Skeletal muscle satellite cell (primary cell): Measurements from ENCODE around the gene AGBL3.

Experiments used
- H3K27me3 ChIP-seq: 2 replicates; pipeline ENCODE4 v1.7.0; 2013; ENCODE audit warnings: low read length; ENCODE audit not compliant: control insufficient read depth, insufficient read depth
- H3K36me3 ChIP-seq: 2 replicates; pipeline ENCODE4 v1.7.0; 2013; ENCODE audit warnings: mild to moderate bottlenecking, control low read depth, low read length; ENCODE audit not compliant: insufficient read depth
- H3K4me1 ChIP-seq: 2 replicates; pipeline ENCODE4 v1.7.0; 2013; ENCODE audit warnings: low read length; ENCODE audit not compliant: control insufficient read depth, insufficient read depth
- H3K4me2 ChIP-seq: 2 replicates; pipeline ENCODE4 v1.7.0; 2013; ENCODE audit warnings: mild to moderate bottlenecking, low read length
- H3K4me3 ChIP-seq: 2 replicates; pipeline ENCODE4 v1.7.0; 2013; ENCODE audit warnings: low read length
- H3K9ac ChIP-seq: 2 replicates; pipeline ENCODE4 v1.7.0; 2013; ENCODE audit warnings: mild to moderate bottlenecking, low read depth, low read length, moderate library complexity
- H3K9me3 ChIP-seq: replicated peaks from 2 replicates; pipeline ENCODE4 v1.7.0; 2013; ENCODE audit warnings: mild to moderate bottlenecking, control low read depth, low read length

Gene AGBL3

DNA sequence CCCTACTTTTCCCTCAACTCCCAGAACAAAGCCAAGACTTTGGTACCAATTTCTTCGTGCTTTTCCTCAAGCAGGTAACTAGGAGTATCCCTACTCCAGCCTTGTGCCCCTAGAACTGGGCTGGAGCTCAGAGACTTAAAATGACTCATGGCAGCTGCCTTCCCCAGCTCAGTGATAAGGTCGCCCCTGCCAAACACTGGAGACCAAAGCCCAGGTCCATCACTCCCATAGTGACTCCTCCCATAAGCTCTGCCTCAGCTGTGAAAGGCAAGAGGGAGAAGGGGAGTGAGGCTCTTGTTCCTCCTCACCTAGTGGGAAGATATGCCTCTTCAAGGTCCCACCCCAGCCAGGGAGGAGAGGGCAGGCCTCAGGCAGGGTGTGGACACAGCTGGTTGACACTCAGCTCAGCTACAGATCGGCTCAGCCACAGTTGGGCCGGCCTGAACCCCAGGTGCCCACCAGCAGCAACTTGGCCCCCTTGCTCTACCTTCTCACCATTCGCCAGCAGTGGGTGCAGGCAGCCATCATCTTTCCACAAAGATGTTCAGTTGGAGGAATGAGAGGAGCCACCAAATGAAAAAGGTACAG is 198.0 kb downstream of the AGBL3 start:
- peaks cover 37% of the 10 kb centered on the region for H3K36me3 ChIP-seq
- no peak overlapping the region for H3K4me3 ChIP-seq
- no peaks in the 10 kb centered on the region for H3K27me3 ChIP-seq
- H3K4me1 ChIP-seq: no peaks in the 10 kb centered on the region
- H3K4me2 ChIP-seq: no peak overlapping the region
- H3K9me3 ChIP-seq: peaks cover 20% of the 10 kb centered on the region
- no peak overlapping the region for H3K9ac ChIP-seq
